ENCODE results near the gene ARHGAP44.
"Not testable (repeated sequence)": the region's sequence is repeated elsewhere in the genome, so short reads cannot be mapped to it uniquely, and the experiment has no call there.

Gene ARHGAP44

GRCh38 chr17:12963505-12963904, 174.2 kb downstream of the ARHGAP44 start:
- DNase-seq (ENCODE audit: low read depth) = no peak

GRCh38 chr17:12964162-12964561, 174.9 kb downstream of the ARHGAP44 start:
- no peak for DNase-seq (ENCODE audit: low read depth)

- DNase-seq (ENCODE audit: low read depth) = no peak
Observed at GRCh38 chr17:12964840-12965239, 175.5 kb downstream of the ARHGAP44 start.

- DNase-seq (ENCODE audit: low read depth) = no peak
Observed at GRCh38 chr17:12965988-12966387, 176.7 kb downstream of the ARHGAP44 start.

- no peak for DNase-seq (ENCODE audit: low read depth)
Observed at GRCh38 chr17:12966413-12966812, 177.1 kb downstream of the ARHGAP44 start.

- DNase-seq (ENCODE audit: low read depth) = no peak
Observed at GRCh38 chr17:12967962-12968361, 178.7 kb downstream of the ARHGAP44 start.

- DNase-seq (ENCODE audit: low read depth) = no peak
Observed at GRCh38 chr17:12973496-12974004, 184.3 kb downstream of the ARHGAP44 start.

- DNase-seq (ENCODE audit: low read depth) = no peak
Observed at GRCh38 chr17:12974005-12974531, 184.8 kb downstream of the ARHGAP44 start.

GRCh38 chr17:12977008-12977751, 187.9 kb downstream of the ARHGAP44 start:
- DNase-seq (ENCODE audit: low read depth) = no peak

GRCh38 chr17:12978787-12979186, 189.5 kb downstream of the ARHGAP44 start:
- DNase-seq (ENCODE audit: low read depth) = not testable (repeated sequence)

GRCh38 chr17:12979246-12979645, 189.9 kb downstream of the ARHGAP44 start:
- DNase-seq (ENCODE audit: low read depth) = no peak

GRCh38 chr17:12979826-12980500, 190.7 kb downstream of the ARHGAP44 start:
- DNase-seq (ENCODE audit: low read depth) = no peak

GRCh38 chr17:12982224-12982623, 192.9 kb downstream of the ARHGAP44 start:
- DNase-seq (ENCODE audit: low read depth) = no peak

GRCh38 chr17:12983991-12984884, 194.9 kb downstream of the ARHGAP44 start:
- DNase-seq (ENCODE audit: low read depth) = no peak

GRCh38 chr17:12985431-12986293, 196.4 kb downstream of the ARHGAP44 start:
- no peak for DNase-seq (ENCODE audit: low read depth)

GRCh38 chr17:12987120-12987519, 197.8 kb downstream of the ARHGAP44 start:
- DNase-seq (ENCODE audit: low read depth) = no peak

- DNase-seq (ENCODE audit: low read depth) = no peak
Observed at GRCh38 chr17:12990041-12990808, 200.9 kb downstream of the ARHGAP44 start.

- no peak for DNase-seq (ENCODE audit: low read depth)
Observed at GRCh38 chr17:12990926-12991325, 201.6 kb downstream of the ARHGAP44 start.

GRCh38 chr17:12992676-12993075, 203.4 kb downstream of the ARHGAP44 start:
- no peak for DNase-seq (ENCODE audit: low read depth)

- no peak for DNase-seq (ENCODE audit: low read depth)
Observed at GRCh38 chr17:12993631-12994030, 204.3 kb downstream of the ARHGAP44 start.
